HG02970 (cell line): ENCODE measurements around the gene LCE5A.
"Not testable (repeated sequence)": the region's sequence is repeated elsewhere in the genome, so short reads cannot be mapped to it uniquely, and the experiment has no call there.

Source experiments
- ATAC-seq: cut with Tn5 transposase; IDR thresholded peaks from one replicate; pipeline ENCODE4 v1.9.1; 2021; ENCODE audit warnings: mild to moderate bottlenecking, moderate library complexity, moderate number of reproducible peaks; ENCODE audit not compliant: unreplicated experiment, low FRiP score

The LCE5A gene, protein sequence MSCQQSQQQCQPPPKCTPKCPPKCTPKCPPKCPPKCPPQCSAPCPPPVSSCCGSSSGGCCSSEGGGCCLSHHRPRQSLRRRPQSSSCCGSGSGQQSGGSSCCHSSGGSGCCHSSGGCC

GRCh38 chr1:152510503-152510902 is at the start of gene LCE5A:
Gene LCE5A (plus strand): TSS chr1:152510803. CDS start chr1:152511535, 732 bp downstream.
- no peak for ATAC-seq

DNA sequence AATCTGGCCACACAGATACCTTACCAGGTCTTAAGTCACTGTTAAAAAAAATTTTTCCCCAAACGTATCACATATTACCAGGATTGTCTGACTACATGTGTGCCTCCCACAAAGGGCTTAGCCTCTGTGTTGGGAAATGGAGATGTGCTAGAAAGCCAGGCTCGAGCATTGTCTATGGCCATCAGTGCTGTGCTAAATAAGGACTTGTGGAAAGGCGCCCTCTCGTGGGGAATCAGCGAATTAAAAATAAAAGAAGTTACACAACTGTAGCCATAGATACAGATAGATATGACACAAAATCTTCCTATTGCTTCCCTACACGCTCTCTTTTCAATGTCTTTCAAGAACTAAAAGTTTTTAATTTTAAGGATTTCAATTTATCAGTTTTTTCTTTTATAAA is 49.1 kb upstream of the LCE5A start:
- ATAC-seq: no peak

- no peak for ATAC-seq
Measured at GRCh38 chr1:152462636-152463035, 48.0 kb upstream of the LCE5A start.

- ATAC-seq: no peak
Measured at GRCh38 chr1:152466217-152466616, 44.4 kb upstream of the LCE5A start.

DNA sequence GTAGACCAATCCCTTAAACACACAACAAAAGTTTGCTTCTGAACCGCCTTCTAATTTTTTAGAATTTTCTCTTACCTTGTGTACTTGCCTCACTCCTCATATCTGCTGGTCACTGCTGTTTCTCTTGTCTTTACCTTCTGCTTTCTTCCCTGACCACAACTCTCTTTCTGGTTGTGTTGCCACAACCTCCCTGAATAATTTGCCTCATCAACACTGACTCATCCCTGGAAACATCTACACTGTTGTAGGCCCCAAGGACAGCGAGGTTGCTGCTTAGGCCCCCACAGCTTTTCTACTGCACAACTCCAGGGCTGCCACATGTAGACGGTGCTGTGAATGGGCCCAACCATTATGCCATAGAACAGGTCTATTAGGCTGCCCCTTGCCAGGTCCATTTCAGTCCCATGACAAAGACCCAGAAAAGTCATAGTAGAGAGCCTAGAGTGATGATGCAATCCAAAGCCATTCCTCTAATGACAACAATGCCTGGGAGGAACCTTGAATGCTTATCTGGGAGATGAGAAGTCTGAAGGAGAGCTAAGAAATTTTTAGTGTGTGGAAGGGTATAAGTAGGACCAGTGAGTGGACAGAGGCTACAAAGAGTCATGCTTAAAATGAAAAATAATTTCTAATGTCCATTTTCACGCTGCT is 36.6 kb upstream of the LCE5A start:
- ATAC-seq: no peak

GRCh38 chr1:152479792-152480595 is 30.6 kb upstream of the LCE5A start:
- ATAC-seq: no peak

DNA sequence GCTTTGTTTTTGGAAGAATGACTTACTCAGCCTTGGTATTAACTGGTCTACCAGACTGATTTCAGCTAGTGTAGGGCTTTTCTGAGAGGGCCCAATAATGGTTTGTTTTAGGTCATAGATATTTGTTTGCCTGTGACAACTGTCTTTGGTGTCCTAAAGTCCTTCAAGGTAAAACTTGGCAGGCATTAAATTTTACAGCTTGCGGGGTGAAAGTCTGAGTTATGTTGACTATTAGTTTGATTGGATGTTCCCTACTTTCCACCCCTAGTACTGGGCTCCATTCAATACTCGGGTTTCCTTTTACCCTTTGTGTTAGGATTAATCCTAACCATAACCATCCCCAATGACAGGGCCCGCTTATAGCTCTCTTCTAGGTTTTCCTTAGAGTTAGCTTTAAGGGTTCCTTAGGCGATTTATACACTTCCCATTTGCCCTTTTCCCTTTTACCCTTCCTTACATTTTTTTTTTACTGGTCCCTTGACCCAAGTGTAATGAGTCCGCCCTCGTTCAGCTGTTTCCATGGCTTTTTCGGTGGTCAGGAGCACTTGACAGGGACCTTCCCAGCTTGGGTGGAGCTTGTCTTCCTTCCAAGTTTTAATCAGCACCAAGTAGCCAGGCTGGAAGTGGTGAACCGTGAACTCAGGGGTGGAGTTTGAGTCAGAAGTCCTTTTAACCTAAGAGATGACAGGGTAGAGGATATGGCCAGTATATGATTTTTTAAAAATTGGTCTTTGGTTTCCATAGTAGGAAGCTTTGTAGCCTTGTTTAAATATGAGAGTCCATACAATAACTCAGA is 28.5 kb upstream of the LCE5A start:
- ATAC-seq: no peak

GRCh38 chr1:152486400-152487006 is 24.1 kb upstream of the LCE5A start:
- no peak for ATAC-seq

GRCh38 chr1:152487871-152488270 is 22.7 kb upstream of the LCE5A start:
- ATAC-seq: no peak

- not testable (repeated sequence) for ATAC-seq
Measured at GRCh38 chr1:152491537-152491936, 19.1 kb upstream of the LCE5A start.

GRCh38 chr1:152495066-152495675 is 15.4 kb upstream of the LCE5A start:
- no peak for ATAC-seq

DNA sequence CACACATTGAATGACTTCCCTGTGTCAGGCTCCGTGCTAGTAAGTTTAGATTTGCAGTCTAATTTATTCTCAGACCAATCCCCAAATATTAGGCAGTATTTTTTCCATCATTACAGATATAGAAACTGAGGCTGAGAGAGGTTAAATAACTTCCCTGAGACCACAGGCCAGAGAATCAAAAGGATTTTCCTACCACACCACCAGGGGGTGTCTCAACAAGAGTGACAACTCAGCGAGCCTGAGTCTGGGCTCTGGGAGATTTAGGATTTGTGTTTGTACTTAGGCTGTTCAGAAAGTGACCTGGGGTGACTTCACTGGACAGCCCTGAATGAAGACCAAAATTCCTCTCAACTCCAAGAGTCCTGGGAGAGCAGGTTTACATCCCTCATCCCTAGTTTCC is 13.3 kb upstream of the LCE5A start:
- ATAC-seq: no peak

DNA sequence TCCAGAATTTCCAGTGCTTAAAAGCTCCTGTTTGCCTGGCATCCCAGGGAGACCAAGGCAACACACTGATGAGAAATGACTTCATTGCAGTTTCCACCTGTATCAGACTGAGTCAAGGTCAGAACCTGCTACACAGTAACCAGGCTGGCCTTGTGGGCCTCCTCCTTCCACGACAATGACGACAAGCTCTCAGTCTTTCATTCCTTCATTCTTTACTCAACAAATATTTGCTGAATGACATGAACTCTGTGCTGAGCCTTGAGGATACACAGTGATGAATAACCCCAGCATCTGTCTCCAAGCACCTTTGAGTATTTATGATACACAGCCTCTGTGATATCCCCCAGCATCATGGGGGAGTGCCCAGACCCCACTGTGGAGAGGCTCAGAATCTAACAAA is 8.9 kb upstream of the LCE5A start:
- no peak for ATAC-seq

- ATAC-seq: no peak
Measured at GRCh38 chr1:152502496-152503180, 8.0 kb upstream of the LCE5A start.

- no peak for ATAC-seq
Measured at GRCh38 chr1:152505083-152505482, 5.5 kb upstream of the LCE5A start.

- no peak for ATAC-seq
Measured at GRCh38 chr1:152506899-152507498, 3.6 kb upstream of the LCE5A start.

DNA sequence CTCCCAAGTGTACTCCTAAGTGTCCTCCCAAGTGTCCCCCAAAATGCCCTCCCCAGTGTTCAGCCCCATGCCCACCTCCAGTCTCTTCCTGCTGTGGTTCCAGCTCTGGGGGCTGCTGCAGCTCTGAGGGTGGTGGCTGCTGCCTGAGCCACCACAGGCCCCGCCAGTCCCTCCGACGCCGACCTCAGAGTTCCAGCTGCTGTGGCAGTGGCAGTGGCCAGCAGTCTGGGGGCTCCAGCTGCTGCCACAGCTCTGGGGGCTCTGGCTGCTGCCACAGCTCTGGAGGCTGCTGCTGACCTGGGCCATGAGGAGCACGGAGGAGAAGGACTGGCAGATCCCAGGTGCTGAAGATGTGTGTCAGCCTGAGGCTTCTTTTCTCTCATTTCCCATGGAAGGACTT is 993 bp downstream of the LCE5A start:
- no peak for ATAC-seq

- no peak for ATAC-seq
Measured at GRCh38 chr1:152513081-152513480, 2.5 kb downstream of the LCE5A start.
